Stimulated activated CD4-positive, alpha-beta T cell treated with anti-CD3 and anti-CD28 coated beads, TNF-alpha, amount 100 ng/mL, for 4 hours (primary cell): ENCODE data around the gene PFN2.

ENCODE experiments used
- DNase-seq, 3 experiments: peaks; one replicate each; pipeline ENCODE4 v3.0.0-alpha.2; 2020; ENCODE audit warnings: low read depth in 3 of 3

Gene PFN2

DNA sequence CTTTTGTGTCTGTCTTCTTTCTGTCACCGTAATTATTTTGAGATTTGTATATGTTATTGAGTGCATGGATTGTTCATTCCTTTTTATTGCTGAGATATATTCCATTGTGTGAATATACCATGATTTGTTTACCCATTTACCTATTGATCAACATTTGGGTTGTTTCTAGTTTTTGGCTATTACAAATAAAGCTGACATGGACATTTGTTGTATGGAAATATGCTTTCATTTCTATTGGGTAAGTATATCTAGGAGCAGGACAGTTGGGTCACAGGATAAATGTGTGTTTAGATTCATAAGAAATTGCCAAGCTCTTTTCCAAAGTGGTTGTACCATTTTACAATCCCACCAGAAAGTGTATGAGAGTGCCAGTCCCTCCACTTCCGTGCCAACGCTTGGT is 51.2 kb downstream of the PFN2 start:
- no peak for DNase-seq

DNA sequence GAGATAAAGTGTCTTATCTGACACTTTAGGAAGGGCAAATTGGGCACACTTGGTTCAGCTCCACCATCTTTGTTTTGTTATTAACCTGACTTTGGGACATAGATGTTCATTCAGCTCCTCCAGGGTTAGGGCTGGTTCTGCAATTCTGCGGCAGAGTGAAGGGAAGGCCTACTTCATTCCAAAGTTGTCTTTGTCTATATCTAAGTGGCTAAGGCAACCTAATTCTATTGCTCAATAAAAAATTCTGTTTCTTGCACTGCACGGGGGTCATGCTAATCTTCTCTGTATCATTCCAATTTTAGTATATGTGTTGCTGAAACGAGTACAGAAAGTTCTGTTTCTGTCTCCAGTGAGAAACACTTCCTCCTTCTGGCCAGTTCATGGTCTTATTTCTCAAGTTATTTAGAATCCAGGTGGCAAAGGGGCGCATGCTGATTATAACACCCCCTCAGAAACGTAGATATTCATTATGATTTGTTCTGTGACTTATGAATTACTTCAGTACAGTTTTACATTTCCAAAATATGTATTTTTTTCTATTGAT is 53.5 kb downstream of the PFN2 start:
- DNase-seq, result no peak
